Endothelial cell of umbilical vein (primary cell): ENCODE results near the gene SLA2. TPM values are rescaled to one million over a fixed set of nuclear protein-coding genes. Genes with fewer than 3 reads are reported as not detected.

Source experiments
- BruUV-seq: library from RNA; stranded (reverse); fragments of 400-500 nt; replicated peaks from 2 replicates; lab custom pipeline; 2021; lab: Mats Ljungman, UMichigan
- CTCF ChIA-PET: fragments of 300-600, 350-600 bp; sonication (Branson Sonifier 250); formaldehyde crosslinking; loops from one replicate; lab custom pipeline; 2021; ENCODE audit warnings: antibody characterized with exemption, inconsistent platforms; lab: Charles Lee
- POLR2A ChIA-PET: fragments of 300-600, 350-600 bp; sonication (Branson Sonifier 250); formaldehyde crosslinking; loops from one replicate; lab custom pipeline; 2021; ENCODE audit warnings: antibody characterized with exemption, inconsistent platforms; lab: Charles Lee
- DNase-seq: peaks from one replicate; pipeline ENCODE4 v3.0.0-alpha.2; 2011; ENCODE audit warnings: low read depth, low spot score
- FAIRE-seq: peaks from 2 replicates; lab custom pipeline; 2011; peaks lifted over from hg19 to GRCh38; lab: Jason Lieb, UNC
- H2AFZ ChIP-seq: 2 replicates; pipeline ENCODE4 v1.6.0; 2012; ENCODE audit warnings: low read depth, low read length, control low read depth, inconsistent platforms
- H3K27ac ChIP-seq: 2 replicates; pipeline ENCODE4 v1.5.1; 2011; ENCODE audit warnings: low read depth, mild to moderate bottlenecking, control low read depth, low read length, moderate library complexity; ENCODE audit not compliant: insufficient read depth
- H3K27me3 ChIP-seq, 2 experiments: 2 replicates each; pipeline versions ENCODE4 v1.6.0 to v1.6.1; 2011; ENCODE audit warnings: low read length in 2 of 2, mixed read lengths in 1 of 2; ENCODE audit not compliant: control insufficient read depth in 2 of 2, insufficient read depth in 2 of 2
- H3K36me3 ChIP-seq, 2 experiments: 2 replicates in 1 of 2; 3 replicates in 1 of 2; pipeline ENCODE4 v1.5.1; 2011; ENCODE audit warnings: low read length in 2 of 2, mild to moderate bottlenecking in 1 of 2, moderate library complexity in 1 of 2; ENCODE audit not compliant: control insufficient read depth in 2 of 2, insufficient read depth in 2 of 2; ENCODE audit errors: extremely low read depth in 1 of 2
- H3K4me1 ChIP-seq: 3 replicates; pipeline ENCODE4 v1.5.1; 2011; ENCODE audit warnings: mild to moderate bottlenecking, low read length; ENCODE audit not compliant: control insufficient read depth, insufficient read depth; ENCODE audit errors: extremely low read depth
- H3K4me2 ChIP-seq: 2 replicates; pipeline ENCODE4 v1.6.1; 2011; ENCODE audit warnings: low read length, control low read depth, mixed read lengths; ENCODE audit not compliant: insufficient read depth
- H3K4me3 ChIP-seq, 3 experiments: fragments of 200-600 bp in 1 of 3; sonication (generic), shearing (Covaris generic) in 1 of 3; replicated peaks in 1 of 3; 2 replicates each; pipeline ENCODE4 v1.5.1; 2011 to 2016; ENCODE audit warnings: control low read depth in 3 of 3, low read length in 3 of 3, mild to moderate bottlenecking in 2 of 3, inconsistent platforms in 1 of 3, low read depth in 1 of 3, moderate library complexity in 1 of 3; ENCODE audit not compliant: insufficient read depth in 1 of 3
- H3K79me2 ChIP-seq: 2 replicates; pipeline ENCODE4 v1.6.0; 2012; ENCODE audit warnings: low read length, inconsistent platforms; ENCODE audit not compliant: control insufficient read depth, insufficient read depth
- H3K9ac ChIP-seq: replicated peaks from 2 replicates; pipeline ENCODE3; 2011; ENCODE audit warnings: low read length, control low read depth; ENCODE audit not compliant: insufficient read depth; ENCODE audit errors: extremely low read depth
- H3K9me1 ChIP-seq: replicated peaks from 3 replicates; pipeline ENCODE4 v1.6.0; 2011; ENCODE audit warnings: mild to moderate bottlenecking, low read length; ENCODE audit not compliant: control insufficient read depth, insufficient read depth; ENCODE audit errors: extremely low read depth
- H3K9me3 ChIP-seq: replicated peaks from 2 replicates; pipeline ENCODE4 v1.5.1; 2012; ENCODE audit warnings: low read length, inconsistent platforms; ENCODE audit not compliant: control insufficient read depth, insufficient read depth
- H4K20me1 ChIP-seq: replicated peaks from 2 replicates; pipeline ENCODE3; 2011; ENCODE audit warnings: mild to moderate bottlenecking, low read length; ENCODE audit not compliant: control insufficient read depth, insufficient read depth; ENCODE audit errors: extremely low read depth
- EZH2 ChIP-seq: IDR thresholded peaks from 2 replicates; pipeline ENCODE4 v1.6.1; 2012; ENCODE audit warnings: borderline replicate concordance, low read depth, mild to moderate bottlenecking, moderate library complexity, low read length, inconsistent platforms; ENCODE audit not compliant: severe bottlenecking
- GATA2 ChIP-seq: IDR thresholded peaks from 2 replicates; pipeline ENCODE4 v1.7.0; 2011; ENCODE audit warnings: low read depth, mild to moderate bottlenecking, moderate library complexity, mixed read lengths, low read length; ENCODE audit not compliant: insufficient read length, insufficient read depth
- JUN ChIP-seq: IDR thresholded peaks from 2 replicates; pipeline ENCODE4 v1.6.1; 2011; ENCODE audit warnings: borderline replicate concordance, low read depth; ENCODE audit not compliant: insufficient read length, insufficient read depth
- MYC ChIP-seq: IDR thresholded peaks from one replicate; pipeline ENCODE4 v1.6.1; 2011; ENCODE audit warnings: mild to moderate bottlenecking, low read depth, low read length
- POLR2A ChIP-seq: IDR thresholded peaks from 2 replicates; pipeline ENCODE4 v1.6.1; 2012; ENCODE audit warnings: low read depth, mild to moderate bottlenecking, control low read depth, low read length
- POLR2AphosphoS5 ChIP-seq: IDR thresholded peaks from 2 replicates; pipeline ENCODE4 v1.6.1; 2012; ENCODE audit warnings: low read depth, mild to moderate bottlenecking, control low read depth, low read length, moderate library complexity; ENCODE audit not compliant: insufficient read depth
- dilution Hi-C: fragments of 300-500 bp; cut with MboI; formaldehyde crosslinking; loops from one replicate; pipeline ENCODE4 v1.15.0; 2019; ENCODE audit warnings: low sequenced_read_pairs; ENCODE audit not compliant: extremely low pct_ligation_motif_present
- intact Hi-C: fragments of 100-400 bp; cut with micrococcal nuclease; formaldehyde crosslinking; loops from one replicate; pipeline ENCODE4 v1.10.0; 2022
- polyA plus RNA-seq, 4 experiments: library from polyadenylated mRNA; depleted of rRNA in 3 of 4; stranded (reverse) in 3 of 4; unstranded in 1 of 4; fragments of >200 nt; gene quantifications; 2 replicates each; pipeline versions ENCODE4 v1.2.1 to v1.2.3, GENCODE V29; 2011 to 2012; ENCODE audit warnings: missing spikeins in 1 of 4
- total RNA-seq: library from RNA; stranded (reverse); gene quantifications from 2 replicates; pipeline ENCODE4 v1.2.3, GENCODE V29; 2021
- TF ChIP-seq, protein P1 (sequence below), 2 donors: IDR thresholded peaks; 1 replicate in 1 of 2; 2 replicates in 1 of 2; pipeline ENCODE4 v1.5.1; 2011; ENCODE audit warnings: low read length in 2 of 2, mild to moderate bottlenecking in 2 of 2, moderate library complexity in 2 of 2, control low read depth in 1 of 2, inconsistent platforms in 1 of 2, low read depth in 1 of 2; ENCODE audit not compliant: insufficient read depth in 1 of 2; ENCODE audit errors: extremely low read depth in 1 of 2
- TF ChIP-seq, protein P2 (sequence below): IDR thresholded peaks from 2 replicates; pipeline ENCODE4 v1.6.1; 2011; ENCODE audit not compliant: insufficient read depth, insufficient read length

The SLA2 gene
- total and polyA plus RNA-seq, 2 donors (not counting 3 experiments of a cell fraction or from before 2014, with no cell fraction given), result not detected

DNA sequence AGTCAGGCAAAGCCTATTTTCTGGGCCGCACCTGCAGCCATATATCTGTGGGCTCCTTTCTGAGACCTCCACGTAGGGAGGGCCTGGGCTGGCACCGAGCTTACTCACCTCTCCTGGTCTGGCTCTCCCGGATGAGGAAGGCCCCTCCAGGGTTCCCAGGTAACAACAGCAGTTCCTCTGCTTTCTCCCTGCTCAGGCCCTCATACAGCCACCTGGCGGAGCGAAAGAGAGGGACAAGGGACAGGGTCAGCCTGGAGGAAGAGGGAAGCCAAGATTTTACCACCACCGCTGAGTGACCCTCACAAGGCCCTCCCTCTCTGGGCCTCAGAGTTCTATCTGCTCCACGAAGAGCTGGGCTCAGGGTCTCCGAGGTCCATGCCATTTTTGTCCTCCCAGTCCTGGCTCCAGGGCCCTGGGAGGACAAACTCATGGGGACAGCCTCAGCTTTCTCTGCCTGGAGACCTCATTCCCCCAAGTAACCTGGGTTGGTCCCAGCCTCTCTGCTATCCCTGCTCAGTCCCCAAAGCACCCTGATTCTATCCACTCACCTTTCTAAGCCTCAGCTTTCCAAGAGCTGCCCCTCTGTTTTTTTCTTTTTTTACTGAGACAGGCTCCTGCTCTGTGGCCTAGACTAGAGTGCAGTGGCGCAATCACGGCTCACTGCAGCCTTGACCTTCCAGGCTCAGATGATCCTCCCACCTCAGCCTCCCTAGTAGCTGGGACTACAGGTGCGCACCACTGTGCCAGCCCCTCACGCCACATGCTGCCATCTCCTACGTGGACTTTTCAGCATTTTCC is 13.3 kb downstream of the SLA2 start:
- ChIA-PET POLR2A (no interaction called here), CTCF (interaction anchor here (0.9 kb wide), 1 partner anchor 176 kb away, joined by 3 read pairs; no protein-coding TSS in a partner anchor)
- FAIRE-seq (no peak), DNase-seq (no peak)
- no peaks in the 10 kb centered on the region for H3K4me1 ChIP-seq
- no peaks in the 10 kb centered on the region for H4K20me1 ChIP-seq
- no peak overlapping the region for H3K27ac ChIP-seq
- no peaks in the 10 kb centered on the region for H3K27me3 ChIP-seq
- no peak overlapping the region for H2AFZ ChIP-seq
- dilution Hi-C loops, result no loop called here
- H3K9ac ChIP-seq, result no peak overlapping the region
- H3K9me1 ChIP-seq, result no peaks in the 10 kb centered on the region
- BruUV-seq, result no TSS peak
- TF ChIP-seq EZH2 (no peak), GATA2 (no peak), MYC (no peak), POLR2AphosphoS5 (no peak), POLR2A (no peak), JUN (no peak)
- TF ChIP-seq, protein P1, sequence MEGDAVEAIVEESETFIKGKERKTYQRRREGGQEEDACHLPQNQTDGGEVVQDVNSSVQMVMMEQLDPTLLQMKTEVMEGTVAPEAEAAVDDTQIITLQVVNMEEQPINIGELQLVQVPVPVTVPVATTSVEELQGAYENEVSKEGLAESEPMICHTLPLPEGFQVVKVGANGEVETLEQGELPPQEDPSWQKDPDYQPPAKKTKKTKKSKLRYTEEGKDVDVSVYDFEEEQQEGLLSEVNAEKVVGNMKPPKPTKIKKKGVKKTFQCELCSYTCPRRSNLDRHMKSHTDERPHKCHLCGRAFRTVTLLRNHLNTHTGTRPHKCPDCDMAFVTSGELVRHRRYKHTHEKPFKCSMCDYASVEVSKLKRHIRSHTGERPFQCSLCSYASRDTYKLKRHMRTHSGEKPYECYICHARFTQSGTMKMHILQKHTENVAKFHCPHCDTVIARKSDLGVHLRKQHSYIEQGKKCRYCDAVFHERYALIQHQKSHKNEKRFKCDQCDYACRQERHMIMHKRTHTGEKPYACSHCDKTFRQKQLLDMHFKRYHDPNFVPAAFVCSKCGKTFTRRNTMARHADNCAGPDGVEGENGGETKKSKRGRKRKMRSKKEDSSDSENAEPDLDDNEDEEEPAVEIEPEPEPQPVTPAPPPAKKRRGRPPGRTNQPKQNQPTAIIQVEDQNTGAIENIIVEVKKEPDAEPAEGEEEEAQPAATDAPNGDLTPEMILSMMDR (IDR thresholded peaks at IDR 0.05; ENCODE audit: extremely low read depth in 1 of 2, insufficient read depth in 1 of 2, low read depth in 1 of 2, low read length in 2 of 2), result no peak
- TF ChIP-seq, protein P2, sequence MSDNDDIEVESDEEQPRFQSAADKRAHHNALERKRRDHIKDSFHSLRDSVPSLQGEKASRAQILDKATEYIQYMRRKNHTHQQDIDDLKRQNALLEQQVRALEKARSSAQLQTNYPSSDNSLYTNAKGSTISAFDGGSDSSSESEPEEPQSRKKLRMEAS, result no peak
- no peaks in the 10 kb centered on the region for H3K36me3 ChIP-seq
- intact Hi-C loops, result no loop called here
- H3K4me2 ChIP-seq, result no peak overlapping the region
- no peaks in the 10 kb centered on the region for H3K79me2 ChIP-seq
- H3K9me3 ChIP-seq, result no peaks in the 10 kb centered on the region
- no peak overlapping the region for H3K4me3 ChIP-seq
